Umbilical cord (tissue), 2 donors: ENCODE measurements around the gene TTLL8. TPM values are rescaled to one million over a fixed set of nuclear protein-coding genes. Genes with fewer than 3 reads are reported as not detected.
"Not testable (repeated sequence)": the region's sequence is repeated elsewhere in the genome, so short reads cannot be mapped to it uniquely, and the experiment has no call there.

Experiments used
- DNase-seq: peaks from one replicate; pipeline ENCODE4 v3.0.0-alpha.2; 2015; ENCODE audit warnings: low spot score
- total RNA-seq: library from RNA; depleted of rRNA; stranded (reverse); fragments of >200 nt; gene quantifications from one replicate; pipeline ENCODE4 v1.2.3, GENCODE V29; 2014; ENCODE audit warnings: low replicate concordance; ENCODE audit not compliant: insufficient read depth

TTLL8 gene
- not detected for total RNA-seq

GRCh38 chr22:50058061-50058905 lies at the start of gene TTLL8:
TTLL8 (minus strand) TSS chr22:50058298.
- no peak for DNase-seq

- no peak for DNase-seq
These were observed 49.4 kb upstream of the TTLL8 start for GRCh38 chr22:50107529-50107928.

GRCh38 chr22:50105208-50106100 lies 47.4 kb upstream of the TTLL8 start:
- DNase-seq = peak; percentile 95

- peak; percentile 57 for DNase-seq
These were observed 46.0 kb upstream of the TTLL8 start for GRCh38 chr22:50104141-50104544.

- DNase-seq = no peak
These were observed 44.8 kb upstream of the TTLL8 start for GRCh38 chr22:50102946-50103345.

GRCh38 chr22:50101870-50102565 lies 43.9 kb upstream of the TTLL8 start:
- DNase-seq = no peak

GRCh38 chr22:50098052-50098451 lies 40.0 kb upstream of the TTLL8 start:
- DNase-seq = no peak

- no peak for DNase-seq
These were observed 34.2 kb upstream of the TTLL8 start for GRCh38 chr22:50092342-50092741.

- no peak for DNase-seq
These were observed 33.1 kb upstream of the TTLL8 start for GRCh38 chr22:50091092-50091768.

GRCh38 chr22:50090412-50090714 lies 32.3 kb upstream of the TTLL8 start:
- DNase-seq = no peak

GRCh38 chr22:50089682-50090411 lies 31.7 kb upstream of the TTLL8 start, which contains the start of gene MOV10L1:
MOV10L1 (plus strand) TSS chr22:50090006; CDS start chr22:50090089, 83 bp downstream.
- peak; percentile 43 for DNase-seq

GRCh38 chr22:50089231-50089630 lies 31.1 kb upstream of the TTLL8 start:
- no peak for DNase-seq

GRCh38 chr22:50088096-50088495 lies 30.0 kb upstream of the TTLL8 start:
- DNase-seq = no peak

- DNase-seq = no peak
These were observed 29.5 kb upstream of the TTLL8 start for GRCh38 chr22:50087646-50088045.

GRCh38 chr22:50086975-50087374 lies 28.9 kb upstream of the TTLL8 start:
- not testable (repeated sequence) for DNase-seq

- DNase-seq = peak; percentile 78
These were observed 28.4 kb upstream of the TTLL8 start for GRCh38 chr22:50086526-50086925.

GRCh38 chr22:50085211-50085972 lies 27.3 kb upstream of the TTLL8 start, which contains the start of gene MLC1:
MLC1 (minus strand) TSS chr22:50085426; CDS start chr22:50084902, 524 bp downstream.
- DNase-seq = peak; percentile 46

GRCh38 chr22:50084614-50085021 lies 26.5 kb upstream of the TTLL8 start:
- DNase-seq = no peak

GRCh38 chr22:50084080-50084477 lies 26.0 kb upstream of the TTLL8 start:
- no peak for DNase-seq
